HG03280 (cell line): ENCODE measurements around the gene MRPS21.
A peak's percentile ranks its signal among the peaks of the same experiment; 100 is the strongest.
"Not testable (repeated sequence)": the region's sequence is repeated elsewhere in the genome, so short reads cannot be mapped to it uniquely, and the experiment has no call there.

Source experiments
- ATAC-seq: cut with Tn5 transposase; IDR thresholded peaks from one replicate; pipeline ENCODE4 v1.9.1; 2021; ENCODE audit warnings: mild to moderate bottlenecking, moderate library complexity; ENCODE audit not compliant: unreplicated experiment

MRPS21 gene

GRCh38 chr1:150281221-150281757 lies 12.4 kb upstream of the MRPS21 start:
- ATAC-seq = no peak

- no peak for ATAC-seq
These were observed 11.7 kb upstream of the MRPS21 start, which contains the start of gene CIART for GRCh38 chr1:150281758-150282557. Gene CIART, plus strand, starts transcription at chr1:150282554. Its CDS starts 714 bp downstream, at chr1:150283268.

- no peak for ATAC-seq
These were observed 11.1 kb upstream of the MRPS21 start for GRCh38 chr1:150282558-150282958.

- no peak for ATAC-seq
These were observed 10.4 kb upstream of the MRPS21 start for GRCh38 chr1:150283260-150283659.

GRCh38 chr1:150288382-150288781 lies 5.3 kb upstream of the MRPS21 start:
- ATAC-seq = no peak

- no peak for ATAC-seq
These were observed 4.8 kb upstream of the MRPS21 start for GRCh38 chr1:150288822-150289221.

- no peak for ATAC-seq
These were observed 1.8 kb downstream of the MRPS21 start for GRCh38 chr1:150295476-150295875.

GRCh38 chr1:150299716-150300115 lies 6.1 kb downstream of the MRPS21 start:
- ATAC-seq = no peak

GRCh38 chr1:150302338-150302737 lies 8.7 kb downstream of the MRPS21 start:
- no peak for ATAC-seq

GRCh38 chr1:150302902-150303301 lies 9.2 kb downstream of the MRPS21 start:
- no peak for ATAC-seq

GRCh38 chr1:150308585-150308984 lies 14.9 kb downstream of the MRPS21 start:
- not testable (repeated sequence) for ATAC-seq

- ATAC-seq = no peak
These were observed 16.3 kb downstream of the MRPS21 start for GRCh38 chr1:150309758-150310508.

GRCh38 chr1:150311762-150312161 lies 18.1 kb downstream of the MRPS21 start:
- no peak for ATAC-seq

- ATAC-seq = not testable (repeated sequence)
These were observed 21.0 kb downstream of the MRPS21 start for GRCh38 chr1:150314691-150315090.

- ATAC-seq = no peak
These were observed 27.0 kb downstream of the MRPS21 start for GRCh38 chr1:150320667-150320978.

- ATAC-seq = peak; percentile 11
These were observed 28.1 kb downstream of the MRPS21 start for GRCh38 chr1:150321826-150322166.

GRCh38 chr1:150322310-150322709 lies 28.6 kb downstream of the MRPS21 start:
- no peak for ATAC-seq

- ATAC-seq = no peak
These were observed 39.1 kb downstream of the MRPS21 start for GRCh38 chr1:150332651-150333290.

GRCh38 chr1:150346316-150346715 lies 52.7 kb downstream of the MRPS21 start:
- ATAC-seq = no peak

GRCh38 chr1:150352866-150353265 lies 59.2 kb downstream of the MRPS21 start:
- ATAC-seq = no peak
